GM12872 (cell line): ENCODE data around the gene UNC5C.
A peak's percentile ranks its signal among the peaks of the same experiment; 100 is the strongest.

Source experiments
- TF ChIP-seq, protein P1 (sequence below): IDR thresholded peaks from 3 replicates; pipeline ENCODE4 v1.5.1; 2011; ENCODE audit warnings: low read depth, mild to moderate bottlenecking, low read length, moderate library complexity; ENCODE audit not compliant: insufficient read depth

Gene UNC5C

DNA sequence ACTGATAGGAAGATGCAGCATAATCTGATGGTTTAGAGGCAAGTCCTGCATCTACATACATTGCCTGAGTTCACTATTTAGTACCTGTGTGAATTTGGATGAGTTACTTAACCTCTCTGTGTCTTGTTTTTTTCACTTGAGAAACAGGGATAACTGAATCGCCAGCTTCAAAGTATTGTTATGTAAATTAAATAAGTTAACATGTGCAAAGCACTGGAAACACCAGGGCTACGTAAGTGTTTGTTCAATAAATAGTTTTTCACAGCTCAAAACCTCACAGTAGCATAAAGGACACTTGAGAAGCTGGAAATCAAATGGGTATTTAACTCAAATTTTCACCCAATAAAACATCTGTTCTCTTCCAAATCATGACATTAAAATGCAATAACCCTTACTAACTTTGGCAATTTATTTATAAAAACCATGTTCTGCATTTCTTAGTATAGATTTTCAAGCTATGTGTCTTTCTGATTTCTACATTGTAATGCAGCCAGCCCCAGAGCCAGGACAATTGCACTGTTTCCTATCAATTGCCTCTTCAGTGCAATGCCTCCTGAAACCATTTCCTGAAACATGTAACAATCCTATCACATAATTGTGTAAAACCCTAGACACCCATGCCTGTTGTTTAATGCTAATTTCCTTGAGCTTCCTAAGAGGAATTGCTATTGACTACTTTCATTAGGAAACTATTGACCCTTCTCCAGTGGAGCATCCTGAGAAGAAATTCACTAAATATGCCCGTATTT is 177.1 kb downstream of the UNC5C start:
- TF ChIP-seq, protein P1, sequence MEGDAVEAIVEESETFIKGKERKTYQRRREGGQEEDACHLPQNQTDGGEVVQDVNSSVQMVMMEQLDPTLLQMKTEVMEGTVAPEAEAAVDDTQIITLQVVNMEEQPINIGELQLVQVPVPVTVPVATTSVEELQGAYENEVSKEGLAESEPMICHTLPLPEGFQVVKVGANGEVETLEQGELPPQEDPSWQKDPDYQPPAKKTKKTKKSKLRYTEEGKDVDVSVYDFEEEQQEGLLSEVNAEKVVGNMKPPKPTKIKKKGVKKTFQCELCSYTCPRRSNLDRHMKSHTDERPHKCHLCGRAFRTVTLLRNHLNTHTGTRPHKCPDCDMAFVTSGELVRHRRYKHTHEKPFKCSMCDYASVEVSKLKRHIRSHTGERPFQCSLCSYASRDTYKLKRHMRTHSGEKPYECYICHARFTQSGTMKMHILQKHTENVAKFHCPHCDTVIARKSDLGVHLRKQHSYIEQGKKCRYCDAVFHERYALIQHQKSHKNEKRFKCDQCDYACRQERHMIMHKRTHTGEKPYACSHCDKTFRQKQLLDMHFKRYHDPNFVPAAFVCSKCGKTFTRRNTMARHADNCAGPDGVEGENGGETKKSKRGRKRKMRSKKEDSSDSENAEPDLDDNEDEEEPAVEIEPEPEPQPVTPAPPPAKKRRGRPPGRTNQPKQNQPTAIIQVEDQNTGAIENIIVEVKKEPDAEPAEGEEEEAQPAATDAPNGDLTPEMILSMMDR, result no peak

DNA sequence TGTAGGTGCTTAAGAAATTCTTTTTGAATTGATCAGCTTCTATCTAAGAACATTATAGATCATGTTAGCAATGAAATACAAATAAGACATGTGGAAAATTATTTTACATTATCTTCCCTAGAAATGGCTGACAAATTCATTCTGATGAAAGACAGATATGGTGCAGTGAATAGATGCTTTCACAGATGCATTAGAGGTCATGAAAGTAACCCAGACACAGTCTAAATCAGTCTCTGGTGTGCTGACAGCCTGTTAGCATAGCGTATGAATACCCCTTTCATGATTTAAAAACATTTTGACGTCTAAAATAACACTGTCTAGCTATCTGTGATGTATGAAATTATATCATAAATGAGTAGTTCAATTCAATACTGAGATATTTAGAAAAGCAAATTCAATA is 180.9 kb downstream of the UNC5C start:
- TF ChIP-seq, protein P1, result no peak

- TF ChIP-seq, protein P1, result no peak
These were observed 184.8 kb downstream of the UNC5C start for GRCh38 chr4:95363966-95364365.

DNA sequence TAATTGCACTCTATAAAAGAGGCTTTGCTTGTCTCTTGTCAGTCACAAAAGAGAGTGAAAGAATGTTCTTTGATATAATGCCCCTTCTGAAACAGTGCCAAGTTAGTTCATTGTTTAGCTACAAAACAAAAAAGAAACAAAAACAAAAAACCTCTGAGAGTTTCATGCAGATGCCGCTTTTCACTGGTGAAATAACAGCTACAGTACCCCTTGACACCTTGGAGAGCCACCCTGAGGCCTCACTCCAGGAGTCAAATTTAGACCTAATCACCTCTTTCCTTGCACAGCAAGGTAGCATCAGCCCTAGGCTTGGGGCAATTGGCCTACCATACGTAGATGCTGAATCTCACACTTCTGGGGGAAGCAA is 185.2 kb downstream of the UNC5C start:
- TF ChIP-seq, protein P1, result no peak

GRCh38 chr4:95362906-95363558 is 185.7 kb downstream of the UNC5C start:
- TF ChIP-seq, protein P1, result 0 out of 3 replicates have a peak, but pooled peaks have one; percentile 23

DNA sequence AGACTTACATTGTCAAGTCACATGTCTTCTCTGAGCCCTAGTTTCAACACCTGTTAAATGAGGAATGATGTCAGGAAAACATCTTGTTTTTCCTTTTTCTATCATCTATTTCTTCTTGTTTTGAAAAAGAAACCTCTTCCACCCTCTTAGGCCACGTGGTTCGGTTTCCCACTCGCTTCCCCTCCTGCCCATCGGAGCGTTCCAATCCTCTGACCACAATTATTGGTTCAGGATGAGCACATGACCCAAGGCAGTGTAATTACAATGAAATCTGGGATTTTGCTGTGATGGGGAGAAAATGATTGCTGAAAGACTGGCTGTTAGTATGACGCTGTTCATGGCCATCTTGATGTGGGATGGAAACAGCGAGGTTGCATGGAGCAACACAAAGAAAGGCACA is 186.7 kb downstream of the UNC5C start:
- TF ChIP-seq, protein P1, result no peak

- TF ChIP-seq, protein P1, result no peak
These were observed 187.1 kb downstream of the UNC5C start for GRCh38 chr4:95361696-95361965.
